DOHH2 (cell line): Measurements from ENCODE around the gene OLFML2A.

ENCODE experiments used
- EZH2phosphoT487 ChIP-seq: fragments of 200-600 bp; sonication (generic); IDR thresholded peaks from 2 replicates; pipeline ENCODE4 v1.6.1; 2017; ENCODE audit warnings: borderline replicate concordance, mild to moderate bottlenecking, antibody characterized with exemption, low read length, moderate library complexity, mixed read lengths
- TF ChIP-seq, protein P1 (sequence below): fragments of 200-600 bp; sonication (generic); IDR thresholded peaks from one replicate; pipeline ENCODE4 v1.5.1; 2014; ENCODE audit warnings: antibody characterized with exemption, mild to moderate bottlenecking, low read depth, low read length; ENCODE audit not compliant: poor library complexity, severe bottlenecking

DNA sequence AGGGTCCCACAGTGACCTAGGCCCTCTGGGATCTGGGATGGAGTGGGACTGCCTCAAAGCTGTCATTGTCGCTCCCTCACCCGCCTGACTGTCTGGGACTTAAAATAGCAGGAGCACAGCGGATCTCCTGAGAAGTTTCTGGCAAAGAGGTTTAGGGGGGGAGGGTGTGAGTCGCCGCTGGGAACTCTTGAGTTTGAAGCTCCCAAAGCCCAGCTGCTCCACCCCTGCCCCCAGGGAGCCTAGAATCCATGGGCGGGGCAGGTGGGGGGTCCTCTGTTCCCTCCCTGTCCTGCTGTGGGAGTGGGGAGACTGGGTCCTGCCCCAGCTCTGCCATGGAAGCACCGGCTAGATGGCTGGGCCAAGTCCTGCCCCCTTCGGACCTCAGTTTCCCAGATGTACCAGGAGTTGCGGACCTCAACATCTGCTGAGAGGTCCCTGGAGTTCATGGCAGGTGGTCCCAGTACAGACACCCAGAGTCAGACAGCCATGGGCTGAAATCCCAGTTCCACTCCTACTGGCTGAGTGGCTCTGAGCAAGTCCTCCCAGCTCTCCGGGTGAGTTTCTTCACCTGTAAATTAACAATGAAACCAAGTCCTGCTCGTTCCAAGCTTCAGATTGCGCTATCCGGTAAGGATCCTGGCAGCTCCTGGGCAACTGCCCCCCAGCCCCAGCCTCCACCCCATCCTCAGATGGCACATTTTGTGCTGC, 75.3 kb downstream of the OLFML2A start:
- TF ChIP-seq, protein P1, sequence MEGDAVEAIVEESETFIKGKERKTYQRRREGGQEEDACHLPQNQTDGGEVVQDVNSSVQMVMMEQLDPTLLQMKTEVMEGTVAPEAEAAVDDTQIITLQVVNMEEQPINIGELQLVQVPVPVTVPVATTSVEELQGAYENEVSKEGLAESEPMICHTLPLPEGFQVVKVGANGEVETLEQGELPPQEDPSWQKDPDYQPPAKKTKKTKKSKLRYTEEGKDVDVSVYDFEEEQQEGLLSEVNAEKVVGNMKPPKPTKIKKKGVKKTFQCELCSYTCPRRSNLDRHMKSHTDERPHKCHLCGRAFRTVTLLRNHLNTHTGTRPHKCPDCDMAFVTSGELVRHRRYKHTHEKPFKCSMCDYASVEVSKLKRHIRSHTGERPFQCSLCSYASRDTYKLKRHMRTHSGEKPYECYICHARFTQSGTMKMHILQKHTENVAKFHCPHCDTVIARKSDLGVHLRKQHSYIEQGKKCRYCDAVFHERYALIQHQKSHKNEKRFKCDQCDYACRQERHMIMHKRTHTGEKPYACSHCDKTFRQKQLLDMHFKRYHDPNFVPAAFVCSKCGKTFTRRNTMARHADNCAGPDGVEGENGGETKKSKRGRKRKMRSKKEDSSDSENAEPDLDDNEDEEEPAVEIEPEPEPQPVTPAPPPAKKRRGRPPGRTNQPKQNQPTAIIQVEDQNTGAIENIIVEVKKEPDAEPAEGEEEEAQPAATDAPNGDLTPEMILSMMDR = no peak
- TF ChIP-seq EZH2phosphoT487 = no peak
